Kidney capillary endothelial cell (primary cell): ENCODE results near the gene HSDL2.
"Not testable (repeated sequence)": the region's sequence is repeated elsewhere in the genome, so short reads cannot be mapped to it uniquely, and the experiment has no call there.

Source experiments
- DNase-seq: peaks from one replicate; pipeline ENCODE4 v3.0.0-alpha.2; 2018; ENCODE audit warnings: low spot score

Gene HSDL2

DNA sequence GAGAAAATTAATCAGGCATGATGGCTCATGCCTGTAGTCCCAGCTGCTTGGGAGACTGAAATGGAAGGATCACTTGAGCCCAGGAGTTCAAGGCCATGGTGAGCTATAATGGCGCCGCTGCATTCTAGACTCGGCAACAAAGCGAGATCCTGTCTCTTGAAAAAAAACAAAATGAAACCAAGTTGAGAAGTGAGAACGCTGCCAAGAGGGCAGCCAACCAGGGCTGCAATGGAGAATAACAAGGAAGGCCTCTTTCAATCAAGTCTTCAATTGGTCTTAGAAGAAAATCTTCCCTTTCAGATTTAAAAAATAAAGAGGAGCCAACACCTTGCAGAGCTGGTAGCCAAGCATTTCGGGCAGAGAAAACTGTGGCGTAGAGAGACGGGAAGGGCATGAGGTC is 121.4 kb downstream of the HSDL2 start:
- DNase-seq, result no peak

DNA sequence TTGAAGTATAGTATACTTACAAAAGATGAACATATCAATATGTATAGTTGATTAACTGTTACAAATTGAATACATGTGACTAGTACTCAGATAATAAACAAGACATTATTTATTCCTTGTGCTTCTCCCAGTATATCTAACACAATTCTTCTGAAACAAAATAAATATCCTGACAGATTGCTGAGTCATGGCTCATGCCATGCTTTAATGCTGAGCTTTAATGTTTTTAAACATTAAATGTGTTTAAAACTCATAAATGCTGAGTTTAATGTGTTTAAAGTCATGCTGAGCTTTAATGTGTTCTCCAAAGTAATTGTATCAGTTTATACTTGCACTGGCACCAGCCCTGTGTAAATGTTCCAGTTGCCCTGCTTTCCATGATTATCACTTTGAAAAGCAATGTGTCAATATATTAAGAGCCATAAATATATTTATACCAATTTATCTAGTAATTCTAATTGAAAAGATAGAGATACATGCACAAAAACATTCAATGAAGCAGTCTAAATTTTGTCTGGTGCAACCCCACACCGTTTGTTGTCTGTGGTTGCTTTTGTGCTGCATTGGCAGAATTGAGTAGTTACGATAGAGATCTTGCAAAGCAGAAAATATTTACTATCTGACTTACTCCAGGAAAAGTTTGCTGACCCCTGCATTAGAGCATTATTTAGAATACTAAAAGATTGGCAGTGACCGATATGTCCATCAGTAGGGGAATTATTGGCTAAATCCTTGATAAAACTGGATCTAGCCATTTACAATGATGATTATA is 122.5 kb downstream of the HSDL2 start:
- no peak for DNase-seq

DNA sequence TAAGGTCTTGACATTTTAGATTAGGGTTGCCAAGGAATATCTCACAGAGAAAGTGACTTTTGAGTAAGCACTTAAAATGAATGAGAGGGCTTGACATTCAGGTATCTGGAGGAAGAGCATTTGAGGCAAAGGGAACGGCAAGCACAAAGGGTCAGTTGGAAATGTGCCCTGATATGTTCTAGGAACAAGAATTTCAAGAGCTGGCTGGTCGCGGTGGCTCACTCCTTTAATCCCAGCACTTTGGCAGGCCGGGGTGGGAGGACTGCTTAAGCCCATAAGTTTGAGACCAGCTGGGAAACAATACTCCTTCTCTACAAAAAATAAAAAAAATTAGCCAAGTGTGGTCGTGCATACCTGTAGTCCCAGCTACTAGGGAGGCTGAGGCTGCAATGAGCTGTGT is 123.3 kb downstream of the HSDL2 start:
- no peak for DNase-seq

DNA sequence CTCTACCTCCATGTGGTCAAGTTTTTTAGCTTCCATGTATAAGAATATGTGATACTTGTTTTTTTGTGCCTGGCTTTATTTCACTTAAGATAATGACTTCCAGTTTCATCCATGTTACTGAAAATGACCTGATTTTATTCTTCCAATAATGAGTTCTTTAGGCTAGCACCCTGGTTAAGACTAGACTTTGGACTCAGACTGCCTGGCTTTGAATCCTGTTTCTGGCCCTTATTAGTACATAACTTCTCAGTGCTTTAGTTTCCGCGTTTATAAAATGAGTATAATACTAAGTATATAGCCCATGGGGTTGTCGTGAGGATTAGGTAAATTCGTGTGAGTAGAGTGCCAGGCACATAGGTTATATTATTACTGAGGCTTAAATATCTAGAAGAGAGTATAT is 125.2 kb downstream of the HSDL2 start:
- DNase-seq, result no peak

DNA sequence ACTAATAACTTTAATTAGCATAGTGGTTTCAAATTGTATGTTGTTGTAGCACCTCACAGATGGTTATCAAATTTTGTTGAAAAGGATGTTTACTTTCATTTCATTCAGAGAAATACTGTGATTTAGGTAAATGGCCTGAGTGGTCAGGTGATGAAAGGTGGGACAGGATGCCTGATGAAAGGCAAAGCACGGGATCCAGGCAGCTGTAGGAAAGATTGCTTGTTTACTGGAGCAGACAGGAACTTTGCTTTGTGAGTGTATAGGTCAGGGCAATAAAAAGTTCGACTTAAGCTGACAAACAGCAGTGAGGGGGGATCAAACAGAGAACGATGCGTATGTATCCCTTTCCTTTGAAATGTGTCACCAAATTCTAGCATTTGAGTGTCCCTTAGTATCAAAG is 125.7 kb downstream of the HSDL2 start:
- no peak for DNase-seq

DNA sequence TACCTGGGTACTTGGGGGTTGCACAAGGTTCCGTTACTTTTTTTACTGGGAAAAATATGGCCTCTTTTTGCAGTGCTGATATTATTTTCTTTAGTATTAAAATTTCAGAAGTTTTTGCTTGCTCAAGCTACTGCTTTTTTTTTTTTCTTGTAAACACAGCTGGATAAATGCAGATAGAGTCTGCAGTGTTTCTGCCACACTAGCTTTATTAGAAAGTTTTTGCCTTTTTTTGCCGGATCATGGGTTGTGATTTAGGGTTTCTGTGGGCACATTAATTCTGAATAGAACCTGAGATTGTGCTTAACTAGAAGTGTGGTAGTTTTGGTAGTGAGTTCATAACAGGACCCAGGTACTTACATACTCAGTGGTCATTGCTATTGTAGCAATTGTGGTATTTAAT is 126.7 kb downstream of the HSDL2 start:
- no peak for DNase-seq

DNA sequence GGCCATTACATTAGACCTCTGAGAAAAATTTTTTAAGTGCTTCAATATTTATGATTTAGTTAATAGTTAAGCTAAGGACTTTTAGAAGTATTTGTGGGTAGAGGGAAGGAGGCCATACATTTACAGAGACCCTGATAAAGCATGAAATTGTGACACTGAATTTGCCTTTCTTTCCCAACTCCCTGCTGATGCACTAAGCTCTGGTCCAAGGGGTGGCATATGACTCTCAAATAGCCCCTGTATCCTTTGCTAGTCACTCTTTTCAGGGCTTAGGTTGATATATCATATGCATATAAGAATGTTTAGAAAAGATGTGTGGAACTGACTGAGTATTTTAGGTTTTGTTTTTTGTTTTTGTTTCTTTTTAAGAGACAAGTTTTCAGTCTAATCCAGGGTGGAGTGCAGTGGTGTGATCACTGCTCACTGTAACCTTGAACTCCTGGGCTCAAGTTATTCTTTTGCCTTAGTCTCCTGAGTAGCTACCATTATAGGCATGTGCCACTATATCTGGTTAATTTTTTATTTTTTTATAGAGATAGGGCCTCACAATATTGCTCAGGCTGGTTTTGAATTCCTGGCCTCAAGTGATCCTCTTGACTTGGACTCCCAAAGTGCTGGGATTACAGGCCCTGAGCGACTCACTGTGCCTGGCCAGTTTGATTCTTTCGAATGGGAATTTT is 127.2 kb downstream of the HSDL2 start:
- DNase-seq, result no peak

DNA sequence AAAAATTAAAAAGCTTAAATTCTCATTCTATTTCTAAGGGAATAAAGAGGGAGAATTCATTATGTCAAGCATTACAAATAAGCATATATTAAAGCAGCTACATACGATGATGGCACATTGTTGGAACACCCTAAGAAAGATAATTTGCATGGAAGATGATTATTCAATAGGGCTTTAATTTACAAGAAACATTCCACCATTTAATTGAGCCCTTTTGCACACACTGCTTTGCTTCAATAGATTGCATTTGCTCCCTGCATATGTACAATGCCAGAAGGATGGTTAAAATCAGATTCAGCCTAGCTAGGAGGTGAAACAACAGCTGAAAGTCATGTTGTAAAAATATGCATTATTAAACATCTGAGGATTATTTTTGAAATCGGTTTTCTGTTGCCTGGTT is 128.5 kb downstream of the HSDL2 start:
- no peak for DNase-seq

DNA sequence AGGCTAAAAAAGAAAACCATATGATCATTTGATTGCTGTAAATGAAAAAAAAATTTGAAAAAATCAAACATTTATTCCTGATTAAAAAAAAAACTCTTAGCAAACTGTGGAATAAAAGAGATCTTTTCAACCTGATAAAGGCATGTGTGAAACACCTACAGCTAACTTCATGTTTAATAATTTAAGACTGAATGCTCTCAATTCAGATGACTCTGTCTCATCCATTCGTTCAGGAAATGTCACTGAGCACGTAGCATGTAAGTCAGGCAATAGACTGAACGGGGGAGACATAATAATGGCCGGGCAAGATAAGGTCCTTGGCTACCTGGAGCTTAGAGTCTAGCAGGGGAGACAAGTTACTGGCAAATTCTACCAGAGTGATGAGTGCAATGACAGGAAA is 132.5 kb downstream of the HSDL2 start:
- DNase-seq, result not testable (repeated sequence)

DNA sequence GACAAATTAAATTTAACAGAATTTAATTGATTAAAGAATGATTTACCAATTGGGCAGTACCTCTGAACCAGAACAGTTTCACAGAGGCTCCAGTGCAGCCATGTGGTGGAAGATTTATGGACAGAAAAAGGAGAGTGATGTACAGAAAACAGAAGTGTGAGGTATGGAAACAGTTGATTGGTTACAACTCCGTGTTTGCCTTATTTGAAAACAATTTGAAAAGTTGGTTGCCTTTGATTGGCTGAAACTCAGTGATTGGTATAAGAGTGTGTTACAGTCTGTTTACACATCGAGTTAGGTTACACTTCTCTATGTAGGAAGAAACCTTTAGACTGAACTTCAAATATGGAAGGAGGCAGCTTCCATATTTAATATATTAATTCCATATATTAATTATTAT is 136.9 kb downstream of the HSDL2 start:
- DNase-seq, result no peak

DNA sequence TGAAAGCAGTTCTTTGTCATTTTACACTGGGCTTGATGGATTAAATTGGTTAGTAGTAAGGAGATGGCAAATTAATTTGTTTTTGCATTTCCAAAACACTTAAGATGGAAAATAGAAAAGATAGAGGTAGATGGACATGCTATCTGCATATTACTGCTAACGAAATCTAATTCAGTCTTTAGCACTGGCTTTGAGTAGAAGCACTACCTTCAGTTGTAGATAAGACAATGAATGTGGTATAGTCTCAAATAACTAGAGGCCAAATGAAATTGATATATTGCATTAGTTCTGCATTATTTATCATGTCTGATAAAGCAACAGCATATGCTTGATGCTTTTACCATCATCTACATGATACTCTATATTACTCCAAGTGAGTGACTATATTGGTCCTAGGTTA is 140.2 kb downstream of the HSDL2 start:
- DNase-seq, result no peak

DNA sequence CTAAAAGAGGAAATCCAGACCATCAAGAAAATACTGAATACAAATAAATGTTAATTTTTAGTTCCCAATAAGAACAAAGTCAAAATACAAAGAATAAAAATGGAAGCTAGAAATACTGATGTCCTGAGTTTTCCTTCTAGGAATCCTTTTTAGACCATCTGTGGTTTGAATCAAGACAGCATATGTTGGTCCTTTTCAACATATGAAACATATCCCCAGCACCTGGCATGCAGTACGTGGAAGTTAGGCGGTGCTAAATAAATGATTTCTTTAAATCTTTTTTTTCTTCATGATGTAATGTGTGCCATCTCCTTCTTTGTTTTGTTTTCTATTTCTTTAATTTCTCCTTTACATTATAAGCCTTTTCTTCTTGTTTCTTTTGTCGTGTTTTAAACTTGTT is 140.7 kb downstream of the HSDL2 start:
- DNase-seq, result no peak
